Fibroblast of lung (primary cell): ENCODE measurements around the gene GCAT. TPM values are rescaled to one million over a fixed set of nuclear protein-coding genes. Genes with fewer than 3 reads are reported as not detected.

Experiments used
- DNase-seq, 2 donors: peaks; one replicate each; pipeline versions ENCODE4 v3.0.0 to v3.0.0-alpha.2; 2010; ENCODE audit warnings: low read depth in 2 of 2
- H2AFZ ChIP-seq: 2 replicates; pipeline ENCODE4 v1.5.1; 2012; ENCODE audit warnings: low read length, control low read depth, inconsistent platforms
- H3K27ac ChIP-seq: 2 replicates; pipeline ENCODE4 v1.5.1; 2011; ENCODE audit warnings: low read length, control low read depth; ENCODE audit not compliant: insufficient read depth
- H3K27me3 ChIP-seq: 2 replicates; pipeline ENCODE4 v1.5.1; 2011; ENCODE audit warnings: mild to moderate bottlenecking, low read length; ENCODE audit not compliant: control insufficient read depth, insufficient read depth
- H3K36me3 ChIP-seq: 2 replicates; pipeline ENCODE4 v1.5.1; 2011; ENCODE audit warnings: low read length; ENCODE audit not compliant: control insufficient read depth, insufficient read depth
- H3K4me1 ChIP-seq: 2 replicates; pipeline ENCODE4 v1.5.1; 2011; ENCODE audit warnings: low read length; ENCODE audit not compliant: control insufficient read depth, insufficient read depth; ENCODE audit errors: extremely low read depth
- H3K4me2 ChIP-seq: 2 replicates; pipeline ENCODE4 v1.5.1; 2011; ENCODE audit warnings: low read length, control low read depth; ENCODE audit not compliant: insufficient read depth; ENCODE audit errors: extremely low read depth
- H3K4me3 ChIP-seq, 4 experiments: fragments of 200-600 bp in 1 of 4; sonication (generic) in 1 of 4; replicated peaks in 1 of 4; 2 replicates each; pipeline ENCODE4 v1.5.1; 2011 to 2016; ENCODE audit warnings: low read length in 4 of 4, low read depth in 3 of 4, mild to moderate bottlenecking in 3 of 4, control low read depth in 2 of 4, inconsistent platforms in 1 of 4, mixed read lengths in 1 of 4; ENCODE audit not compliant: insufficient read depth in 1 of 4; ENCODE audit errors: control extremely low read depth in 1 of 4
- H3K79me2 ChIP-seq: 2 replicates; pipeline ENCODE4 v1.5.1; 2012; ENCODE audit warnings: mild to moderate bottlenecking, low read length, inconsistent platforms; ENCODE audit not compliant: control insufficient read depth, insufficient read depth
- H3K9ac ChIP-seq: 2 replicates; pipeline ENCODE4 v1.5.1; 2011; ENCODE audit warnings: mild to moderate bottlenecking, low read length, control low read depth; ENCODE audit not compliant: insufficient read depth
- H3K9me3 ChIP-seq: 2 replicates; pipeline ENCODE4 v1.5.1; 2012; ENCODE audit warnings: low read depth, low read length; ENCODE audit not compliant: control insufficient read depth, insufficient read depth
- H4K20me1 ChIP-seq: 2 replicates; pipeline ENCODE4 v1.5.1; 2011; ENCODE audit warnings: low read length; ENCODE audit not compliant: control insufficient read depth, insufficient read depth; ENCODE audit errors: extremely low read depth
- CTCF ChIP-seq, 2 donors: IDR thresholded peaks in 1 of 2; conservative IDR thresholded peaks in 1 of 2; 1 replicate in 1 of 2; 2 replicates in 1 of 2; pipeline ENCODE4 v1.5.1; 2011 to 2012; ENCODE audit warnings: low read length in 2 of 2, control low read depth in 1 of 2, inconsistent platforms in 1 of 2, low read depth in 1 of 2, mild to moderate bottlenecking in 1 of 2
- EZH2 ChIP-seq: IDR thresholded peaks from 2 replicates; pipeline ENCODE4 v1.5.1; 2012; ENCODE audit warnings: low read length, control low read depth, mild to moderate bottlenecking; ENCODE audit errors: missing control alignments
- polyA plus RNA-seq, 2 donors: library from polyadenylated mRNA; depleted of rRNA in 1 of 2; stranded (reverse) in 1 of 2; unstranded in 1 of 2; fragments of >200 nt; gene quantifications; 2 replicates each; pipeline ENCODE4 v1.2.1, GENCODE V29; 2011 to 2012; ENCODE audit warnings: missing spikeins in 1 of 2
- total RNA-seq: library from RNA; depleted of rRNA; stranded (reverse); fragments of >200 nt; gene quantifications from 2 replicates; pipeline ENCODE4 v1.2.1, GENCODE V29; 2014

Gene GCAT
- total and polyA plus RNA-seq, 2 donors (not counting 1 experiment from before 2014, with no cell fraction given), result 6.6 to 11.9 TPM

GRCh38 chr22:37865510-37865909 is 57.8 kb downstream of the GCAT start:
- H3K27me3 ChIP-seq, result no peaks in the 10 kb centered on the region
- H3K9me3 ChIP-seq, result no peaks in the 10 kb centered on the region
- no peaks in the 10 kb centered on the region for H3K4me1 ChIP-seq
- peaks cover 2% of the 10 kb centered on the region for H3K79me2 ChIP-seq
- H3K9ac ChIP-seq, result no peak overlapping the region
- H3K27ac ChIP-seq, result no peak overlapping the region
- no peak overlapping the region for H3K4me2 ChIP-seq
- no peak overlapping the region for H3K4me3 ChIP-seq
- H4K20me1 ChIP-seq, result peaks cover 1% of the 10 kb centered on the region
- no peak overlapping the region for H2AFZ ChIP-seq
- TF ChIP-seq CTCF (conservative IDR thresholded peaks at IDR 0.05 in 1 of 2, IDR thresholded peaks at IDR 0.05 in 1 of 2; ENCODE audit: low read depth in 1 of 2, low read length in 2 of 2), result no peak
- TF ChIP-seq EZH2, result no peak
- H3K36me3 ChIP-seq, result peaks cover 25% of the 10 kb centered on the region
- no peak for DNase-seq

Other genes with a start within 250 kb of the GCAT start
- 11.8 and 17.2 TPM in 2 replicates for gene CDC42EP1, start 247.5 kb upstream of the GCAT start, total RNA-seq
- gene CDC42EP1, start 247.5 kb upstream of the GCAT start, polyA plus RNA-seq, result 10.4 and 10.6 TPM in 2 replicates
- not detected in 2 replicates for gene LGALS2, start 227.8 kb upstream of the GCAT start, total RNA-seq
- gene LGALS2, start 227.8 kb upstream of the GCAT start, polyA plus RNA-seq, result 0.19 TPM in 1 of 2 replicates, not detected in the other
- 24.7 and 27.9 TPM in 2 replicates for gene GGA1, start 199.1 kb upstream of the GCAT start, total RNA-seq
- 18.0 and 23.1 TPM in 2 replicates for gene GGA1, start 199.1 kb upstream of the GCAT start, polyA plus RNA-seq
- gene SH3BP1, start 168.3 kb upstream of the GCAT start, total RNA-seq, result 3.1 and 6.2 TPM in 2 replicates
- 2.9 and 5.5 TPM in 2 replicates for gene SH3BP1, start 168.3 kb upstream of the GCAT start, polyA plus RNA-seq
- gene PDXP, start 149.2 kb upstream of the GCAT start, total RNA-seq, result 4.0 and 5.1 TPM in 2 replicates
- 7.9 and 14.7 TPM in 2 replicates for gene PDXP, start 149.2 kb upstream of the GCAT start, polyA plus RNA-seq
- gene LGALS1, start 132.3 kb upstream of the GCAT start, total RNA-seq, result 6,362 and 11,230 TPM in 2 replicates
- 5,090 and 5,801 TPM in 2 replicates for gene LGALS1, start 132.3 kb upstream of the GCAT start, polyA plus RNA-seq
- gene NOL12, start 121.6 kb upstream of the GCAT start, total RNA-seq, result 12.1 and 15.4 TPM in 2 replicates
- gene NOL12, start 121.6 kb upstream of the GCAT start, polyA plus RNA-seq, result 12.8 and 26.1 TPM in 2 replicates
- gene TRIOBP, start 110.9 kb upstream of the GCAT start, total RNA-seq, result 105 and 131 TPM in 2 replicates
- 32.9 and 35.4 TPM in 2 replicates for gene TRIOBP, start 110.9 kb upstream of the GCAT start, polyA plus RNA-seq
- not detected in 2 replicates for gene GALR3, start 15.4 kb downstream of the GCAT start, total RNA-seq
- gene GALR3, start 15.4 kb downstream of the GCAT start, polyA plus RNA-seq, result not detected in 2 replicates
- 12.1 and 16.2 TPM in 2 replicates for gene ANKRD54, start 36.4 kb downstream of the GCAT start, total RNA-seq
- 13.2 and 13.9 TPM in 2 replicates for gene ANKRD54, start 36.4 kb downstream of the GCAT start, polyA plus RNA-seq
- gene EIF3L, start 41.5 kb downstream of the GCAT start, total RNA-seq, result 288 and 404 TPM in 2 replicates
- 509 and 515 TPM in 2 replicates for gene EIF3L, start 41.5 kb downstream of the GCAT start, polyA plus RNA-seq
- gene MICALL1, start 98.4 kb downstream of the GCAT start, total RNA-seq, result 17.2 and 17.7 TPM in 2 replicates
- gene MICALL1, start 98.4 kb downstream of the GCAT start, polyA plus RNA-seq, result 19.5 and 20.1 TPM in 2 replicates
- 0.17 and 0.26 TPM in 2 replicates for gene C22orf23, start 145.7 kb downstream of the GCAT start, total RNA-seq
- 0.37 and 0.43 TPM in 2 replicates for gene C22orf23, start 145.7 kb downstream of the GCAT start, polyA plus RNA-seq
- gene POLR2F, start 145.8 kb downstream of the GCAT start, total RNA-seq, result 31.9 and 47.3 TPM in 2 replicates
- gene POLR2F, start 145.8 kb downstream of the GCAT start, polyA plus RNA-seq, result 82.0 and 109 TPM in 2 replicates
- not detected in 2 replicates for gene SOX10, start 176.6 kb downstream of the GCAT start, total RNA-seq
- gene SOX10, start 176.6 kb downstream of the GCAT start, polyA plus RNA-seq, result not detected in 2 replicates
- gene PICK1, start 249.5 kb downstream of the GCAT start, total RNA-seq, result 5.9 and 7.8 TPM in 2 replicates
- 7.8 and 11.1 TPM in 2 replicates for gene PICK1, start 249.5 kb downstream of the GCAT start, polyA plus RNA-seq